OCI-LY7 (cell line): ENCODE data around the gene TMTC2. TPM values are rescaled to one million over a fixed set of nuclear protein-coding genes. Genes with fewer than 3 reads are reported as not detected.

Experiments
- BruUV-seq: library from RNA; stranded (reverse); fragments of 400-500 nt; replicated peaks from 2 replicates; lab custom pipeline; 2021; lab: Mats Ljungman, UMichigan
- CTCF ChIA-PET: fragments of 300-600 bp; sonication (Branson Sonifier 250); formaldehyde crosslinking; loops from one replicate; lab custom pipeline; 2022; ENCODE audit warnings: antibody characterized with exemption; ENCODE audit not compliant: unreplicated experiment; lab: Charles Lee
- POLR2A ChIA-PET: fragments of 300-600 bp; sonication (Branson Sonifier 250); formaldehyde crosslinking; loops from one replicate; lab custom pipeline; 2022; ENCODE audit warnings: antibody characterized with exemption; lab: Charles Lee
- DNase-seq: peaks from one replicate; pipeline ENCODE4 v3.0.0-alpha.2; 2015; ENCODE audit warnings: low spot score
- H2AFZ ChIP-seq: fragments of 200-600 bp; sonication (generic), shearing (Covaris generic); 2 replicates; pipeline ENCODE4 v1.6.1; 2014; ENCODE audit warnings: mild to moderate bottlenecking, antibody characterized with exemption, low read length, moderate library complexity
- H3K27ac ChIP-seq: fragments of 200-600 bp; sonication (generic); 2 replicates; pipeline ENCODE4 v1.5.1; 2014; ENCODE audit warnings: mixed run types, low read depth, mild to moderate bottlenecking, moderate library complexity, low read length, inconsistent platforms; ENCODE audit not compliant: poor library complexity, severe bottlenecking
- H3K36me3 ChIP-seq: fragments of 200-600 bp; sonication (generic); 2 replicates; pipeline ENCODE4 v1.6.1; 2014; ENCODE audit warnings: mild to moderate bottlenecking, antibody characterized with exemption, low read length, moderate library complexity, mixed read lengths; ENCODE audit not compliant: insufficient read depth
- H3K4me1 ChIP-seq: fragments of 200-600 bp; sonication (generic); 2 replicates; pipeline ENCODE4 v1.5.1; 2014; ENCODE audit warnings: mild to moderate bottlenecking, low read length; ENCODE audit not compliant: insufficient read depth, poor library complexity, severe bottlenecking
- H3K4me2 ChIP-seq: fragments of 200-600 bp; sonication (generic); 2 replicates; pipeline ENCODE4 v1.6.1; 2014; ENCODE audit warnings: mild to moderate bottlenecking, low read length
- H3K4me3 ChIP-seq: fragments of 200-600 bp; sonication (generic); 2 replicates; pipeline ENCODE4 v1.5.1; 2014; ENCODE audit warnings: mild to moderate bottlenecking, low read depth, low read length; ENCODE audit not compliant: poor library complexity, severe bottlenecking
- H3K79me2 ChIP-seq: fragments of 200-600 bp; sonication (generic); 2 replicates; pipeline ENCODE4 v1.6.1; 2016; ENCODE audit warnings: low read depth, mild to moderate bottlenecking, low read length, moderate library complexity, mixed read lengths; ENCODE audit not compliant: insufficient read depth
- H3K9me2 ChIP-seq: fragments of 200-600 bp; sonication (generic); 2 replicates; pipeline ENCODE4 v1.6.1; 2016; ENCODE audit warnings: mild to moderate bottlenecking, low read length, mixed read lengths; ENCODE audit not compliant: insufficient read depth
- H3K9me3 ChIP-seq: fragments of 200-600 bp; sonication (generic); 2 replicates; pipeline ENCODE4 v1.6.1; 2014; ENCODE audit warnings: mild to moderate bottlenecking, mixed run types, low read length, mixed read lengths
- H4K20me1 ChIP-seq: fragments of 200-600 bp; sonication (generic); 2 replicates; pipeline ENCODE4 v1.6.1; 2014; ENCODE audit warnings: mild to moderate bottlenecking, antibody characterized with exemption, low read length, moderate library complexity, mixed read lengths; ENCODE audit not compliant: insufficient read depth
- EZH2phosphoT487 ChIP-seq: fragments of 200-600 bp; sonication (generic); IDR thresholded peaks from 2 replicates; pipeline ENCODE4 v1.6.1; 2018; ENCODE audit warnings: low read depth, borderline replicate concordance, mild to moderate bottlenecking, mixed run types, antibody characterized with exemption, low read length, moderate library complexity, mixed read lengths
- intact Hi-C: fragments of 100-400 bp; cut with micrococcal nuclease; formaldehyde crosslinking; loops from one replicate; pipeline ENCODE4 v1.10.0; 2022; ENCODE audit not compliant: unreplicated experiment
- total RNA-seq, 2 experiments: library from RNA; depleted of rRNA in 1 of 2; stranded (reverse); fragments of >200 nt in 1 of 2; shearing (Covaris generic) in 1 of 2; gene quantifications; 2 replicates each; pipeline ENCODE4 v1.2.3, GENCODE V29; 2014 to 2022
- TF ChIP-seq, protein P1 (sequence below): fragments of 200-600 bp; sonication (generic); conservative IDR thresholded peaks from 2 replicates; pipeline ENCODE4 v1.5.1; 2014; ENCODE audit warnings: mild to moderate bottlenecking, antibody characterized with exemption, low read length, moderate library complexity, mixed read lengths

The TMTC2 gene
- total RNA-seq, 2 experiments from 2014 or later = 5.6 to 8.1 TPM

- no TSS peak for BruUV-seq
- Histone ChIP-seq H3K27ac (no peak overlapping the region), H3K79me2 (no peaks in the 10 kb centered on the region), H3K4me1 (no peaks in the 10 kb centered on the region), H3K9me3 (no peaks in the 10 kb centered on the region), H3K4me3 (no peak overlapping the region), H3K36me3 (no peaks in the 10 kb centered on the region), H4K20me1 (no peaks in the 10 kb centered on the region), H3K4me2 (no peak overlapping the region), H2AFZ (no peak overlapping the region), H3K9me2 (no peaks in the 10 kb centered on the region)
- no peak for TF ChIP-seq EZH2phosphoT487
- TF ChIP-seq, protein P1, sequence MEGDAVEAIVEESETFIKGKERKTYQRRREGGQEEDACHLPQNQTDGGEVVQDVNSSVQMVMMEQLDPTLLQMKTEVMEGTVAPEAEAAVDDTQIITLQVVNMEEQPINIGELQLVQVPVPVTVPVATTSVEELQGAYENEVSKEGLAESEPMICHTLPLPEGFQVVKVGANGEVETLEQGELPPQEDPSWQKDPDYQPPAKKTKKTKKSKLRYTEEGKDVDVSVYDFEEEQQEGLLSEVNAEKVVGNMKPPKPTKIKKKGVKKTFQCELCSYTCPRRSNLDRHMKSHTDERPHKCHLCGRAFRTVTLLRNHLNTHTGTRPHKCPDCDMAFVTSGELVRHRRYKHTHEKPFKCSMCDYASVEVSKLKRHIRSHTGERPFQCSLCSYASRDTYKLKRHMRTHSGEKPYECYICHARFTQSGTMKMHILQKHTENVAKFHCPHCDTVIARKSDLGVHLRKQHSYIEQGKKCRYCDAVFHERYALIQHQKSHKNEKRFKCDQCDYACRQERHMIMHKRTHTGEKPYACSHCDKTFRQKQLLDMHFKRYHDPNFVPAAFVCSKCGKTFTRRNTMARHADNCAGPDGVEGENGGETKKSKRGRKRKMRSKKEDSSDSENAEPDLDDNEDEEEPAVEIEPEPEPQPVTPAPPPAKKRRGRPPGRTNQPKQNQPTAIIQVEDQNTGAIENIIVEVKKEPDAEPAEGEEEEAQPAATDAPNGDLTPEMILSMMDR = no peak
- ChIA-PET CTCF (no interaction called here), POLR2A (interaction anchor here (0.6 kb wide), 1 partner anchor 126 kb away, joined by 3 read pairs; no protein-coding TSS in a partner anchor)
- intact Hi-C loops = no loop called here
- no peak for DNase-seq
Observed at GRCh38 chr12:82644896-82645295, 41.8 kb upstream of the TMTC2 start.

- BruUV-seq = no TSS peak
- no peaks in the 10 kb centered on the region for H3K9me3 ChIP-seq
- H4K20me1 ChIP-seq = no peaks in the 10 kb centered on the region
- TF ChIP-seq, protein P1 = no peak
- no peak for TF ChIP-seq EZH2phosphoT487
- no peak overlapping the region for H3K4me2 ChIP-seq
- ChIA-PET POLR2A (interaction anchor here (0.7 kb wide), 1 partner anchor 30 kb away, joined by 11 read pairs; no protein-coding TSS in a partner anchor), CTCF (no interaction called here)
- H3K4me1 ChIP-seq = no peaks in the 10 kb centered on the region
- H3K27ac ChIP-seq = no peak overlapping the region
- H2AFZ ChIP-seq = no peak overlapping the region
- H3K36me3 ChIP-seq = no peaks in the 10 kb centered on the region
- DNase-seq = no peak
- no peaks in the 10 kb centered on the region for H3K79me2 ChIP-seq
- intact Hi-C loops = no loop called here
- H3K9me2 ChIP-seq = no peaks in the 10 kb centered on the region
- H3K4me3 ChIP-seq = no peak overlapping the region
Observed at GRCh38 chr12:82645414-82645813, 41.3 kb upstream of the TMTC2 start.

- no TSS peak for BruUV-seq
- CTCF ChIA-PET = no interaction called here
- no peak overlapping the region for H3K4me3 ChIP-seq
Observed at GRCh38 chr12:82647853-82648252, 38.9 kb upstream of the TMTC2 start.

More at GRCh38 chr12:82647853-82648252, 38.9 kb upstream of the TMTC2 start:
- Histone ChIP-seq H4K20me1 (no peaks in the 10 kb centered on the region), H2AFZ (peak overlapping the region; percentile 26; the same call in 1 of the 2 replicates), H3K79me2 (no peaks in the 10 kb centered on the region), H3K27ac (no peak overlapping the region), H3K4me1 (no peaks in the 10 kb centered on the region), H3K36me3 (no peaks in the 10 kb centered on the region), H3K4me2 (no peak overlapping the region), H3K9me3 (no peaks in the 10 kb centered on the region), H3K9me2 (no peaks in the 10 kb centered on the region)
- intact Hi-C loops = no loop called here
- no peak for DNase-seq
- POLR2A ChIA-PET = no interaction called here
- TF ChIP-seq, protein P1 = no peak
- TF ChIP-seq EZH2phosphoT487 = no peak
